ENCODE measurements around the gene RNF227. TPM values are rescaled to one million over a fixed set of nuclear protein-coding genes. Genes with fewer than 3 reads are reported as not detected.

Gene RNF227
- total RNA-seq, 2 experiments from 2014 or later = 3.8 to 4.7 TPM

DNA sequence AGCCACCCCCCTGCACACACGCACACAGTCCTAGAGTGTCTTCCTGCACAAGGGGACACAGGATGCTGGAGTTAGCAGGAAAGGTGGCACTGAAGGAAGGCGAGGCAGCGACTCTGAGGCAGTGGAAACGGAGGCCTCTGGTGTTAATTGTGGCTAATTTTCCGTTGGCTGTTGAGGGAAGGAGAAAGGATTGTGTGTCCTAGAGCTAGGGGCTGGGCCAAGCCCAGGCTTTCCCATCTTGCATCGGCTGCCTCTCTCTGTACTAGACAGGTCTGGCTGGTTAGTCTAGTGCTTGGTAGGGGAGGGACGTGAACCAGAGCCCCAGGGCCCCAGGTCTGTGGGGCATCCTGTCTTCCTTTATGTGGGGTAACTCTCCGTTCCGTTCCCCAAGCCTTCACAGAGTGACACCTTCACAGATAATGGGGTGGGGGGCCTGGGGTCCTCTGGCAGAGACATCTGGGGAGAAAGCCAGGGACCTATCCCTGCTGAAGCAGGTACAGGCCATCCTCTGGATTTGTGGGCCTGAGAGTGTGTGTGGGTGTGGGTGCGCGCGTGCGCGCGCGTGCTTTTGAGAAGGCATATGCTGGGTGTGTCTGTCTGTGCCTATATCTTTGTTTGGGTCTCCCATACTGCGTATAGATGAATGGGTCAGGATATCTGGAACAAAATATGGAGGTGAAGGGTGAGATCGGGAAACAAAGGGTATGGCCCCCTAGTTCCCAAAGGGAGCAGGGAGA lies 27.7 kb downstream of the RNF227 start, which contains the start of gene CHD3:
Gene CHD3 (plus strand): TSS at position 606 of the 737 bp plus-strand sequence. CDS start 212 bp downstream, outside the sequence.
- no peak for TF ChIP-seq EZH2phosphoT487 (IDR thresholded peaks at IDR 0.05; ENCODE audit: borderline replicate concordance, low read depth, low read length)
- TF ChIP-seq, protein P1, sequence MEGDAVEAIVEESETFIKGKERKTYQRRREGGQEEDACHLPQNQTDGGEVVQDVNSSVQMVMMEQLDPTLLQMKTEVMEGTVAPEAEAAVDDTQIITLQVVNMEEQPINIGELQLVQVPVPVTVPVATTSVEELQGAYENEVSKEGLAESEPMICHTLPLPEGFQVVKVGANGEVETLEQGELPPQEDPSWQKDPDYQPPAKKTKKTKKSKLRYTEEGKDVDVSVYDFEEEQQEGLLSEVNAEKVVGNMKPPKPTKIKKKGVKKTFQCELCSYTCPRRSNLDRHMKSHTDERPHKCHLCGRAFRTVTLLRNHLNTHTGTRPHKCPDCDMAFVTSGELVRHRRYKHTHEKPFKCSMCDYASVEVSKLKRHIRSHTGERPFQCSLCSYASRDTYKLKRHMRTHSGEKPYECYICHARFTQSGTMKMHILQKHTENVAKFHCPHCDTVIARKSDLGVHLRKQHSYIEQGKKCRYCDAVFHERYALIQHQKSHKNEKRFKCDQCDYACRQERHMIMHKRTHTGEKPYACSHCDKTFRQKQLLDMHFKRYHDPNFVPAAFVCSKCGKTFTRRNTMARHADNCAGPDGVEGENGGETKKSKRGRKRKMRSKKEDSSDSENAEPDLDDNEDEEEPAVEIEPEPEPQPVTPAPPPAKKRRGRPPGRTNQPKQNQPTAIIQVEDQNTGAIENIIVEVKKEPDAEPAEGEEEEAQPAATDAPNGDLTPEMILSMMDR (conservative IDR thresholded peaks at IDR 0.05; ENCODE audit: low read length) = no peak
- peaks cover 21% of the 10 kb centered on the region for H3K4me1 ChIP-seq (ENCODE audit: insufficient read depth, low read length, poor library complexity, severe bottlenecking)
- peak within 1 kb of the TSS; percentile 97 for H3K4me2 ChIP-seq (ENCODE audit: low read length)
- no peaks in the 10 kb centered on the region for H3K9me2 ChIP-seq (ENCODE audit: insufficient read depth, low read length)
- ChIA-PET POLR2A (no interaction called here), CTCF (ENCODE audit: unreplicated experiment) (no interaction called here)
- peaks cover 36% of the 10 kb centered on the region for H3K36me3 ChIP-seq (ENCODE audit: insufficient read depth, low read length)
- H3K4me3 ChIP-seq (ENCODE audit: low read depth, low read length, poor library complexity, severe bottlenecking) = peak within 1 kb of the TSS; percentile 95
- BruUV-seq (replicated peaks) = no TSS peak
- peak within 1 kb of the TSS; percentile 19; the same call in 1 of the 2 replicates for H2AFZ ChIP-seq (ENCODE audit: low read length)
- H3K9me3 ChIP-seq (ENCODE audit: low read length) = no peaks in the 10 kb centered on the region
- H3K27ac ChIP-seq (ENCODE audit: low read depth, low read length, poor library complexity, severe bottlenecking) = peak within 1 kb of the TSS; percentile 90
- 0 out of 2 replicates have a peak, but pooled peaks cover 5% of the 10 kb centered on the region for H4K20me1 ChIP-seq (ENCODE audit: insufficient read depth, low read length)
- DNase-seq (ENCODE audit: low spot score) = no peak
- H3K79me2 ChIP-seq (ENCODE audit: insufficient read depth, low read depth, low read length) = peaks cover 48% of the 10 kb centered on the region
- intact Hi-C loops (cut with micrococcal nuclease; ENCODE audit: unreplicated experiment) = loop anchor here (5.0 kb wide), 1 partner anchor 229 kb away; the partner anchor contains the start of gene ALOXE3

DNA sequence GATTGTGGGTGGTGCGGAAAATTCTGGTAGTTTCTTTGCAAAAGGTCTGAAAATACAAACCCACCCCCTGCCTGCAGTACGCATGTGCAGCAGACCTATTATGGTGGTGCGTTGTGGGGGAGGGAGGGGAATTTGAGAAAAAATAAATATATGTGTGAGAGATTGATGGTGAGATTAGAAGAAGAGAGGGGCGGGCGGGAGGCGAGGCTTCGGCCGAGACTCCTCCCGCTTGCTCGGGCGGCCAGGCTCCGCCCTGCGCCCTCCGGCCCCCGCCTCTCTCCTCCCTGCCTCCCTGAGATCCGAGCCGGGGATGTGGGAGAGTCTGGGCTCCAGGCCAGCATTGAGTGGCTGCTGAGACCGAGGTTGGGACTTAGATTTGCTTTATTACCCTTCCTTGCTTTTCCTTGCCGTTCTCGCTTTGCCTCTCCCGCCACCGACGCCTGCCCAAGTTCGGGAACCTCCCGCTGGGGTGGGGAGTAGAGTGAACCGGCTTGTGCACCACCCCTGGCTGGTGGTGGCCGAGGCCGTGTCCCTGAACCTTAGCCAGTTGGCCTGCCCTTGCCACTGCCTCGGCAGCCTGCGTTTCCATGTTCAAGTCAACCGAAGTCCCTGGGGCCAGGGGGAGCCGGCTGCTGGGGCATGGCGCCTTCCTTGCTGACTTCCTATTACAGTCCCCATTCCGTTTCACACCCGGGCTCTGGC lies 28.5 kb downstream of the RNF227 start:
- TF ChIP-seq EZH2phosphoT487 (IDR thresholded peaks at IDR 0.05; ENCODE audit: borderline replicate concordance, low read depth, low read length) = no peak
- TF ChIP-seq, protein P1 (conservative IDR thresholded peaks at IDR 0.05; ENCODE audit: low read length) = peak; percentile 18; the same call in 1 of the 2 replicates
- H3K4me2 ChIP-seq (ENCODE audit: low read length) = peak overlapping the region; percentile 97
- DNase-seq (ENCODE audit: low spot score) = peak; percentile 90
- peaks cover 28% of the 10 kb centered on the region for H3K4me1 ChIP-seq (ENCODE audit: insufficient read depth, low read length, poor library complexity, severe bottlenecking)
- ChIA-PET CTCF (ENCODE audit: unreplicated experiment) (no interaction called here), POLR2A (no interaction called here)
- no TSS peak for BruUV-seq (replicated peaks)
- no peaks in the 10 kb centered on the region for H3K9me3 ChIP-seq (ENCODE audit: low read length)
- H3K4me3 ChIP-seq (ENCODE audit: low read depth, low read length, poor library complexity, severe bottlenecking) = peak overlapping the region; percentile 95
- H3K36me3 ChIP-seq (ENCODE audit: insufficient read depth, low read length) = peaks cover 37% of the 10 kb centered on the region
- peak overlapping the region; percentile 19; the same call in 1 of the 2 replicates for H2AFZ ChIP-seq (ENCODE audit: low read length)
- H3K9me2 ChIP-seq (ENCODE audit: insufficient read depth, low read length) = no peaks in the 10 kb centered on the region
- peaks cover 56% of the 10 kb centered on the region for H3K79me2 ChIP-seq (ENCODE audit: insufficient read depth, low read depth, low read length)
- 0 out of 2 replicates have a peak, but pooled peaks cover 5% of the 10 kb centered on the region for H4K20me1 ChIP-seq (ENCODE audit: insufficient read depth, low read length)
- H3K27ac ChIP-seq (ENCODE audit: low read depth, low read length, poor library complexity, severe bottlenecking) = peak overlapping the region; percentile 90
- intact Hi-C loops (cut with micrococcal nuclease; ENCODE audit: unreplicated experiment) = loop anchor here (1.0 to 5.0 kb wide), 4 partner anchors 25 to 230 kb away; partner anchors contain the start of genes ALOXE3 and NAA38

Measured in OCI-LY7 (cell line).